Mesodermal cell (in vitro differentiated cells): Measurements from ENCODE around the gene NAT9.

Experiments
- H3K27ac ChIP-seq: 2 replicates; pipeline ENCODE4 v1.7.0; 2013; ENCODE audit warnings: mild to moderate bottlenecking, low read depth, low read length, moderate library complexity; ENCODE audit not compliant: severe bottlenecking
- H3K36me3 ChIP-seq: 2 replicates; pipeline ENCODE4 v1.7.1; 2013; ENCODE audit warnings: mild to moderate bottlenecking, low read length, moderate library complexity; ENCODE audit not compliant: control insufficient read depth, insufficient read depth
- H3K4me1 ChIP-seq: one replicate; pipeline ENCODE4 v1.7.1; 2013; ENCODE audit warnings: mild to moderate bottlenecking, low read length; ENCODE audit not compliant: insufficient read depth, control insufficient read depth, poor library complexity, severe bottlenecking
- H3K4me3 ChIP-seq: 2 replicates; pipeline ENCODE4 v1.7.0; 2013; ENCODE audit warnings: low read length, control low read depth, mild to moderate bottlenecking; ENCODE audit not compliant: insufficient read depth, poor library complexity, severe bottlenecking; ENCODE audit errors: extremely low read depth
- H3K9me3 ChIP-seq: 2 replicates; pipeline ENCODE4 v1.7.1; 2013; ENCODE audit warnings: mild to moderate bottlenecking, low read length, moderate library complexity; ENCODE audit not compliant: control insufficient read depth
- WGBS, 2 experiments: methylation state at CpG; one replicate each; pipeline ENCODE4 v1.1.5; 2013; ENCODE audit warnings: missing lambda C conversion rate in 2 of 2; ENCODE audit not compliant: insufficient coverage in 2 of 2; 5-methylcytosine and 5-hydroxymethylcytosine counted together

NAT9 gene

GRCh38 chr17:74736513-74737298 is 39.4 kb downstream of the NAT9 start, which contains the start of gene RAB37:
RAB37 (plus strand) TSS chr17:74737256; CDS start chr17:74737273, 17 bp downstream.
- Histone ChIP-seq H3K4me3 (peak within 1 kb of the TSS; percentile 38), H3K27ac (no peak within 1 kb of the TSS), H3K9me3 (no peaks in the 10 kb centered on the region), H3K4me1 (peaks cover 15% of the 10 kb centered on the region), H3K36me3 (no peaks in the 10 kb centered on the region)
- 2 to 4% methylated on average over 49 to 61 of the region's 67 CpGs for WGBS, 2 experiments

DNA sequence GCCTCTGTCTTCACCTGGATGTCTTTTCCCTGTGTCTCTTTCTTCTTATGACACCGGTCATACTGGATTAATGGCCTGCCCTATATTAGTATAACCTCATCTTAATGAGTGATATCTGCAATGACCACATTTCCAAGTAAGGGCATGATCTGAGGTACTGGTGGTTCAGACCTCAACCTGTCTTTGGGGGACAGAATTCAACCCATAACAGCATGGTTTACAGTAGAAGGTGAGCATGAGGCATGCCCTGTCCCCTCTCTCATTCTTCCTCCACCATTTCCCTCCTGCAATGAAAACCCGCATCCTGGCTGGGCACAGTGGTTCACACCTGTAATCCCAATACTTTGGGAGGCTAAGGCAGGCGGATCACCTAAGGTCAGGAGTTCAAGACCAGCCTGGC is 41.9 kb downstream of the NAT9 start:
- 60% methylated on average over 1 of the region's 3 CpGs; no CpG with 5 or more reads in 1 of the 2 experiments for WGBS, 2 experiments
- peaks cover 13% of the 10 kb centered on the region for H3K4me1 ChIP-seq
- H3K27ac ChIP-seq, result no peak overlapping the region
- H3K36me3 ChIP-seq, result no peaks in the 10 kb centered on the region
- no peaks in the 10 kb centered on the region for H3K9me3 ChIP-seq
- no peak overlapping the region for H3K4me3 ChIP-seq

GRCh38 chr17:74733365-74734122 is 42.6 kb downstream of the NAT9 start:
- peaks cover 10% of the 10 kb centered on the region for H3K4me1 ChIP-seq
- H3K4me3 ChIP-seq, result no peak overlapping the region
- no peaks in the 10 kb centered on the region for H3K36me3 ChIP-seq
- H3K27ac ChIP-seq, result no peak overlapping the region
- 64 to 82% methylated on average over 8 to 9 of the region's 9 CpGs for WGBS, 2 experiments
- H3K9me3 ChIP-seq, result no peaks in the 10 kb centered on the region

GRCh38 chr17:74732042-74732867 is 43.9 kb downstream of the NAT9 start:
- 71 to 76% methylated on average over 12 of the region's 12 CpGs for WGBS, 2 experiments
- Histone ChIP-seq H3K4me1 (no peaks in the 10 kb centered on the region), H3K36me3 (no peaks in the 10 kb centered on the region), H3K9me3 (no peaks in the 10 kb centered on the region), H3K27ac (no peak overlapping the region), H3K4me3 (no peak overlapping the region)

GRCh38 chr17:74731347-74731605 is 44.9 kb downstream of the NAT9 start:
- Histone ChIP-seq H3K4me1 (no peaks in the 10 kb centered on the region), H3K4me3 (no peak overlapping the region), H3K9me3 (no peaks in the 10 kb centered on the region), H3K36me3 (no peaks in the 10 kb centered on the region), H3K27ac (no peak overlapping the region)
- 60 to 81% methylated on average over 1 to 2 of the region's 4 CpGs for WGBS, 2 experiments

DNA sequence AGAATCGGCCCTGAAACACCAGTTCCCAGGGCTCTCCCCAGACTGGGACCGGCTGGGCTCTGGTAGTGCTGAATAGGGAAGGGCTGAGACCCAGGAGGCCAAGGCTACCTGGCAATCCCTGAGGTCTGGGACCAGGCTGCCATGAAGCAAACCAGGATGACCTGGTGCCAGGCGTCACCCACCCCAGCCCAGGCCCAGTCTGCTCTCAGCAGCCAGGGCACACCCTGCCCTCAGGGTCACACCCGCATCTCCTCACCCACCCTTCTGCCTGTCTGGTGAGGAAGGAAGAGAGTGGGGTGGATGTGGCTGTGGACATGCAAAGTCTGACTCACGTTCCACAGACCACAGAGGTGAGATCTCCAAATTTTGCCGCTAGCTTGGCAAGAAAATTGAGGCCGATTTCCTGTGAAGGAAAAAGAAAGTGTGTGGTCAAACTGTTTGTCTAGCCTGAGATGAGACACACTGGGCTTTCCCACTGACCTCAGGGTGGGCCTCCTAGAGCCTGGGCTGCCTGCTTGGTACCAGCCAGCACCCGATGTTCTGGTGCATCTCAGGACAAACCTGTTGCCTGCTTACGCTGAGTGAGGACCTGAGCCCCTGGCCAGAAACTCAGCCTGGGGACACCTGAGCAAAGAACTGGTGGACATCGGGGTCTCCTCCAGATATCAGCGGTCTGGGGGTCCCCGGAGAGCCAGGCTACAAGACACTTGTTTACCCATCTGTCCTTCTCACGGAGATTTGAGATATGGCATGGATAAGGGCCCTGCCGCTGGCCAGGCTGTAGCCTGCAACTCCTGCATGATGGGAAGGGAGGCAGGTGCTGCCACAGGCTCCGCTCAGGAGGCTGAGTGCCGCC is 45.4 kb downstream of the NAT9 start:
- H3K36me3 ChIP-seq, result no peaks in the 10 kb centered on the region
- H3K4me1 ChIP-seq, result no peaks in the 10 kb centered on the region
- H3K9me3 ChIP-seq, result no peaks in the 10 kb centered on the region
- no peak overlapping the region for H3K27ac ChIP-seq
- WGBS, 2 experiments, result 86 to 90% methylated on average over 14 to 15 of the region's 16 CpGs
- no peak overlapping the region for H3K4me3 ChIP-seq

DNA sequence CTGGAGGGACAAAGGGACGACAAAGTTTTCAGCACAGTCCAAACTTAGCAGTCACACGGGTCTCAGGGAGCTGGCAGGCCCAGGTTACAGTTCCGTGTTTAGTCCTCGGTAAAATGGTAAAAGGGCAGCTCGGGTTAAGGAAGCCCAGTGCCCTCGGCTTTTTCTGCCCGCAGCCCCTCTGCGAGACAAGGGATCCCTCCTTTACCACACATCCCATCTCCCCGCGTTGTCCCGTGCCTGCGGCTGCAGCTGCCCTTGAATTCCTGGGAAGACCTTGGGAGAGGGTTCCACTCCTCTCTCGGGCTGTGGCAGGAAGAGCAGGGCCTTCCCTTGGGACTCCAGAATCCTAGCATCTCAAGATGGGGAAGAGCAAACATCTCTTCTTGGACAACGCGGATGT is 46.3 kb downstream of the NAT9 start:
- no peaks in the 10 kb centered on the region for H3K9me3 ChIP-seq
- no peaks in the 10 kb centered on the region for H3K4me1 ChIP-seq
- H3K36me3 ChIP-seq, result no peaks in the 10 kb centered on the region
- H3K4me3 ChIP-seq, result no peak overlapping the region
- no peak overlapping the region for H3K27ac ChIP-seq
- 85 to 95% methylated on average over 12 to 14 of the region's 15 CpGs for WGBS, 2 experiments

GRCh38 chr17:74729368-74729767 is 46.8 kb downstream of the NAT9 start:
- Histone ChIP-seq H3K36me3 (no peaks in the 10 kb centered on the region), H3K27ac (no peak overlapping the region), H3K9me3 (no peaks in the 10 kb centered on the region), H3K4me1 (no peaks in the 10 kb centered on the region), H3K4me3 (no peak overlapping the region)
- WGBS, 2 experiments, result 82 to 97% methylated on average over 4 of the region's 5 CpGs

- Histone ChIP-seq H3K4me3 (no peak overlapping the region), H3K36me3 (no peaks in the 10 kb centered on the region), H3K4me1 (no peaks in the 10 kb centered on the region), H3K9me3 (no peaks in the 10 kb centered on the region), H3K27ac (no peak overlapping the region)
- WGBS, 2 experiments, result 86 to 97% methylated on average over 3 of the region's 3 CpGs
Measured at GRCh38 chr17:74728702-74729075, 47.5 kb downstream of the NAT9 start.
